Large intestine (tissue), 3 donors: Measurements from ENCODE around the gene RAB3A. TPM values are rescaled to one million over a fixed set of nuclear protein-coding genes. Genes with fewer than 3 reads are reported as not detected.

Source experiments
- DNase-seq, 2 donors: peaks; one replicate each; pipeline versions ENCODE4 v3.0.0 to v3.0.0-alpha.2; 2013
- H3K27ac ChIP-seq: one replicate; pipeline ENCODE4 v1.5.1; 2013; ENCODE audit warnings: low read length
- H3K27me3 ChIP-seq: 2 replicates; pipeline ENCODE4 v1.6.1; 2013; ENCODE audit warnings: low read length; ENCODE audit not compliant: control insufficient read depth, insufficient read depth
- H3K36me3 ChIP-seq: 2 replicates; pipeline ENCODE4 v1.6.1; 2013; ENCODE audit warnings: low read length; ENCODE audit not compliant: control insufficient read depth, insufficient read depth
- H3K4me1 ChIP-seq: one replicate; pipeline ENCODE4 v1.6.1; 2013; ENCODE audit warnings: low read length; ENCODE audit not compliant: control insufficient read depth, insufficient read depth
- H3K4me3 ChIP-seq: one replicate; pipeline ENCODE4 v1.5.1; 2013; ENCODE audit warnings: low read length
- H3K9me3 ChIP-seq: one replicate; pipeline ENCODE4 v1.6.1; 2013; ENCODE audit warnings: mild to moderate bottlenecking, low read depth, low read length, moderate library complexity; ENCODE audit not compliant: control insufficient read depth
- WGBS: methylation state at CpG from one replicate; pipeline ENCODE4 v1.1.5; 2013; ENCODE audit warnings: low lambda C conversion rate; ENCODE audit not compliant: insufficient coverage; 5-methylcytosine and 5-hydroxymethylcytosine counted together
- polyA plus RNA-seq: library from polyadenylated mRNA; unstranded; fragments of 120-200 nt; gene quantifications from one replicate; pipeline ENCODE4 v1.2.1, GENCODE V29; 2013

The RAB3A gene
- polyA plus RNA-seq, 1 donor: 5.3 TPM

DNA sequence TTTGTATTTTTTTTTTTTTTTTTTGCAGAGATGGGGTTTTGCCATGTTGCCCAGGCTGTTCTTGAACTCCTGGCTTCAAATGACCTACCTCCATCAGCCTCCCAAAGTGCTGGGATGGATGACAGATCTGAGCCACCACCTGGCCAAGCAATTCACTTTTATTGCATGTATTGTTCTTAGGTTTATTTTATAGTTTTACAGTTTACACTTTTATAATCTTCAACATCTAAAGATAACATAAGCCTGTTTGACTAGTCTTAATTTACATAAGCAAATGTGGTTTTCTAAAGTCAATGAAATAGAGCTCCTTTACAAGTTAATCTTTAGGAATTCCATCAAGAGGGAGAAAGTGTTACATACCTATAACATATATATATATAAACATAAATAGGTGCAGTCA, 20.3 kb downstream of the RAB3A start:
- H3K36me3 ChIP-seq: peaks cover under 1% of the 10 kb centered on the region
- no peak overlapping the region for H3K4me3 ChIP-seq
- peak in 1 of 2 donors; percentile 40 for DNase-seq
- H3K27me3 ChIP-seq: no peaks in the 10 kb centered on the region
- peaks cover 4% of the 10 kb centered on the region for H3K4me1 ChIP-seq
- no peaks in the 10 kb centered on the region for H3K9me3 ChIP-seq
- H3K27ac ChIP-seq: no peak overlapping the region

- Histone ChIP-seq H3K27me3 (no peaks in the 10 kb centered on the region), H3K9me3 (no peaks in the 10 kb centered on the region), H3K4me3 (no peak overlapping the region), H3K4me1 (peaks cover 11% of the 10 kb centered on the region), H3K36me3 (peaks cover 30% of the 10 kb centered on the region), H3K27ac (no peak overlapping the region)
- no CpG with 5 or more reads among the region's 5 CpGs for WGBS
- no peak for DNase-seq
Measured at GRCh38 chr19:18179957-18180356, 23.9 kb downstream of the RAB3A start.

- Histone ChIP-seq H3K4me3 (no peak overlapping the region), H3K27ac (no peak overlapping the region)
- DNase-seq: no peak
Measured at GRCh38 chr19:18176367-18177310, 27.2 kb downstream of the RAB3A start.

DNA sequence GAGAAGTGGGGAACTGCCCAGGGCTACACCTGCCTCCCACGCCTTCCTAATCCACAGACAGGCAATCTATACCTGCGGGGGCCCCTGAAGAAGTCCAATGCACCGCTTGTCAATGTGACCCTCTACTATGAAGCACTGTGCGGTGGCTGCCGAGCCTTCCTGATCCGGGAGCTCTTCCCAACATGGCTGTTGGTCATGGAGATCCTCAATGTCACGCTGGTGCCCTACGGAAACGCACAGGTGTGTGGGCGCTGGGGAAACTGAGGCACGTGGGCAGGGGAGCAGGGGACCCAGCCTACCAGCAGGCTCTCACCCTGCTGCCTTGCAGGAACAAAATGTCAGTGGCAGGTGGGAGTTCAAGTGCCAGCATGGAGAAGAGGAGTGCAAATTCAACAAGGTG, 28.9 kb downstream of the RAB3A start:
- no peak for DNase-seq
- WGBS: no CpG with 5 or more reads among the region's 11 CpGs
- peak overlapping the region; percentile 73 for H3K4me3 ChIP-seq
- peaks cover 23% of the 10 kb centered on the region for H3K4me1 ChIP-seq
- H3K27me3 ChIP-seq: peaks cover 4% of the 10 kb centered on the region
- H3K36me3 ChIP-seq: peaks cover 43% of the 10 kb centered on the region
- H3K27ac ChIP-seq: peak overlapping the region; percentile 79
- no peaks in the 10 kb centered on the region for H3K9me3 ChIP-seq

More at GRCh38 chr19:18176367-18177310, 27.2 kb downstream of the RAB3A start:
- peaks cover 23% of the 10 kb centered on the region for H3K4me1 ChIP-seq
- peaks cover 31% of the 10 kb centered on the region for H3K36me3 ChIP-seq
- peaks cover 4% of the 10 kb centered on the region for H3K27me3 ChIP-seq
- H3K9me3 ChIP-seq: no peaks in the 10 kb centered on the region
- no CpG with 5 or more reads among the region's 19 CpGs for WGBS

GRCh38 chr19:18173572-18174288, 30.1 kb downstream of the RAB3A start, which contains the start of gene IFI30:
Gene IFI30, plus strand, starts transcription at chr19:18173813. Its CDS starts 29 bp downstream, at chr19:18173842.
- H3K27me3 ChIP-seq: peaks cover 4% of the 10 kb centered on the region
- peaks cover 52% of the 10 kb centered on the region for H3K36me3 ChIP-seq
- H3K27ac ChIP-seq: peak within 1 kb of the TSS; percentile 79
- peak within 1 kb of the TSS; percentile 73 for H3K4me3 ChIP-seq
- DNase-seq: peak; percentile 96 to 98
- WGBS: no CpG with 5 or more reads among the region's 47 CpGs
- H3K4me1 ChIP-seq: peaks cover 23% of the 10 kb centered on the region
- peaks cover 2% of the 10 kb centered on the region for H3K9me3 ChIP-seq

DNA sequence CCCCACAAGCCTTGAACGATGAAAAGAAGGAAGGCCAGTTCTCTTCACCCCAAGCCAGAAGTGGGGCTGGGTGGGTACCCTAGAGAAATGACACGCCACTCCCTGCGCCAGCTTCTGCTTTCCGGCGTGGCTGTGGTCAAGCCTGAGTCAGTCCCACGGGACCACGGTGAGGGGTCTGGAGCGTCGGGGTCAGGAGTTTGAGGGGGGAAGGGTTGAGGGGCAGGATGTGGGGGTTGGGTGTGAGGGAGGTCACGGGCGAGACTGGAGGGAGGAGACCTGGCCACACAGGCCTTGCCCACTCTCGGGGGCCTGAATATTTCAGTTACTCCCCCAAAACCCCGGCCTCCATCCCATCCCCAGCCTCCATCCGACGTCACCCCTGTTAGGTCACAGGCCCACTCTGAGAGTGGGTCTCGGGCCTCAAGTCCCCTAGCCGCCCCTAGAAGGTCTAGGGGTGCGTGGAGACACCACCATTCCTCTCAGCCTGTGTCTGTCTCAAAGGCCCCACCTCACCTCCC, 30.7 kb downstream of the RAB3A start:
- H3K4me1 ChIP-seq: peaks cover 23% of the 10 kb centered on the region
- peak overlapping the region; percentile 73 for H3K4me3 ChIP-seq
- peak overlapping the region; percentile 79 for H3K27ac ChIP-seq
- H3K36me3 ChIP-seq: peaks cover 54% of the 10 kb centered on the region
- WGBS: no CpG with 5 or more reads among the region's 18 CpGs
- no peak for DNase-seq
- peaks cover 4% of the 10 kb centered on the region for H3K27me3 ChIP-seq
- peaks cover 5% of the 10 kb centered on the region for H3K9me3 ChIP-seq

DNA sequence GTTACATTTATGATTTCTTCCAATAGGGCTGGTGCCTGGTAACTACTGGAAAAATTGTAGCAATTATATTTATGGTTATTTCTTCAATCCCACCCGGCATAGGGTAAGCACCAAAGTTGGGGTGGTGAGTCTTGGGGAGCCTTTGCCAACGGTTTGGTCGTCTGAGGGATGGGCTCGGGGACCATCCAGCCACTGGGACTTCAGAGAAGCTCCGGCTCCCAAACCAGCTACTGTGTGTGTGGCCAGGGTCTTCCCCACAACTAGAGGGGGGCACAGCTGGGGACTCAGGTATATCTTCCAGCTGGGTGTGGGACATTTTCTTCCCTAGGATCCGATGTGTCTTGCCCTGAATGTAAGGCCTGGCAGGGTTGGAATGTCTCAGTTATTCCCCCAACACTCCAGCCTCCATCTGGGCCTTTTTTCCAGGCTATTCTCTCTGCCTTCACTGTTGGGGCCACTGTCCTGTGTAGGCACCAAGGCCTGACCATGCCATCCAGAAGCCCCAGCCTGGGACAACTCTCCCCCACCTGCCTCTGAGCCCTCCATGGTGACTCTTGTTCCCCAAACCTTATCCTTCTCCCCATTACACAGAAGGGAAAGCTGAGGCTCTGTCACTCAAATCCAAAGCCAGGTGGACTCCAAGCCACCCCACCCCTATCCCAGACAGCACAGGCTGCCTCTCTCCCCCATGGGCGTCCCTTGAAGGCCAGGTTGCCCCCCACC, 31.4 kb downstream of the RAB3A start:
- Histone ChIP-seq H3K4me1 (peaks cover 23% of the 10 kb centered on the region), H3K4me3 (no peak overlapping the region), H3K9me3 (peaks cover 5% of the 10 kb centered on the region), H3K27me3 (peaks cover 4% of the 10 kb centered on the region), H3K36me3 (peaks cover 54% of the 10 kb centered on the region), H3K27ac (peak overlapping the region; percentile 79)
- WGBS: no CpG with 5 or more reads among the region's 7 CpGs
- DNase-seq: no peak

DNA sequence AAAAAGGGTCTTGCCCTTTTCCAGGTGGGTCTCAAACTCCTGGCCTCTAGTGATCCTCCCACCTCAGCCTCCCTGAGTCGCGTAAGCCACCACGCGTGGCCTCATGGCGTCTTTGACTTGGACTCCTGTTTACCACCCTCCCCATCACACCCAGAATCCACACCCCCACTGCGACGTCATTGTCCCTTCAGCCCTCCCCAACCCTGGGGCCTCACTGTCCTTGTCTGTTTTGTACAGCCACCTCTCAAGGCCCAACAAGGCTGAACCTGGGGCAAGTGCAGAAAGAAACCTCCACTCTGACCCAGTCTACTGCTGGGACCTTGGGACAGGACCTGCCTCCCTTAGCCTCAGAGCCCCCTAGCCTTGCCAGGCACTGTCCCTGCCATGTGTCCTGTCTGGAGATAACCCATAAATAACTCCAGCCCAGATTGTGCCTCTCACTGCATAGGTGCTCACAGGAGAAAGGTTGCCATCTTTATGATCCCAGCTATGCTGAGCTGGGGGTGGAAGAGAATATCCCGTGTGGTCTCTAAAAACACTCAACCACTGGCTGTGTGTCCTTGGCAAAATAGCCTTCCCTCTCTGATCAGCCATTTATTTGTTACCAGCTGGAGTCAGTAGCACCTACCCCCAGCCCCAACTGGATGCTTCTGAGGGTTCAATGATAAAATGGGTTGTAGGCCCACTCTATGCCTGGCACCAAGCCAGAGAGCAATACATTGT, 32.1 kb downstream of the RAB3A start:
- H3K4me3 ChIP-seq: no peak overlapping the region
- no peak for DNase-seq
- no CpG with 5 or more reads among the region's 8 CpGs for WGBS
- peaks cover 4% of the 10 kb centered on the region for H3K27me3 ChIP-seq
- peak overlapping the region; percentile 0 for H3K27ac ChIP-seq
- peaks cover 23% of the 10 kb centered on the region for H3K4me1 ChIP-seq
- peaks cover 5% of the 10 kb centered on the region for H3K9me3 ChIP-seq
- peaks cover 54% of the 10 kb centered on the region for H3K36me3 ChIP-seq

GRCh38 chr19:18170714-18171255, 33.1 kb downstream of the RAB3A start:
- Histone ChIP-seq H3K4me3 (no peak overlapping the region), H3K36me3 (peaks cover 57% of the 10 kb centered on the region), H3K9me3 (peaks cover 5% of the 10 kb centered on the region), H3K27me3 (peaks cover 4% of the 10 kb centered on the region), H3K4me1 (peaks cover 23% of the 10 kb centered on the region), H3K27ac (peak overlapping the region; percentile 13)
- no peak for DNase-seq
- no CpG with 5 or more reads among the region's 16 CpGs for WGBS
